ENCODE measurements around the gene BCL7C.

GRCh38 chr16:30901201-30902028 lies 7.5 kb upstream of the BCL7C start:
- no peak for TF ChIP-seq POLR2AphosphoS5 (IDR thresholded peaks at IDR 0.05)
- TF ChIP-seq CTCF (IDR thresholded peaks at IDR 0.05), result no peak
- no peak for TF ChIP-seq POLR2A (IDR thresholded peaks at IDR 0.05)
